Caco-2 (cell line): Measurements from ENCODE around the gene PBX4. TPM values are rescaled to one million over a fixed set of nuclear protein-coding genes. Genes with fewer than 3 reads are reported as not detected.

Source experiments
- BruUV-seq: library from RNA; stranded (reverse); fragments of 400-500 nt; replicated peaks from 2 replicates; lab custom pipeline; 2021; lab: Mats Ljungman, UMichigan
- CTCF ChIA-PET: fragments of 300-600 bp; sonication (Branson Sonifier 250); formaldehyde crosslinking; loops from one replicate; lab custom pipeline; 2022; ENCODE audit warnings: antibody characterized with exemption; lab: Charles Lee
- POLR2A ChIA-PET: fragments of 300-600 bp; sonication (Branson Sonifier 250); formaldehyde crosslinking; loops from one replicate; lab custom pipeline; 2022; ENCODE audit warnings: antibody characterized with exemption; lab: Charles Lee
- DNase-seq, 2 experiments: peaks; one replicate each; pipeline versions ENCODE4 v3.0.0 to v3.0.0-alpha.2; 2020 to 2022
- H3K27me3 ChIP-seq: replicated peaks from 2 replicates; pipeline ENCODE4 v1.6.0; 2011; ENCODE audit warnings: low read length; ENCODE audit not compliant: control insufficient read depth, insufficient read depth
- H3K36me3 ChIP-seq: 2 replicates; pipeline ENCODE4 v1.5.1; 2011; ENCODE audit warnings: low read length; ENCODE audit not compliant: control insufficient read depth, insufficient read depth
- H3K4me1 ChIP-seq: fragments of 250-450 bp; sonication (Bioruptor Pico); 2 replicates; pipeline ENCODE4 v1.5.1; 2020; ENCODE audit warnings: mild to moderate bottlenecking
- H3K4me3 ChIP-seq: 2 replicates; pipeline ENCODE4 v1.5.1; 2011; ENCODE audit warnings: low read depth, mild to moderate bottlenecking, control low read depth, low read length
- H3K9me3 ChIP-seq: fragments of 250-450 bp; sonication (Bioruptor Pico); 2 replicates; pipeline ENCODE4 v1.5.1; 2020; ENCODE audit warnings: mild to moderate bottlenecking, moderate library complexity
- H3K27ac Mint-ChIP-seq: one replicate; pipeline ENCODE4 v1.8.0; 2022; ENCODE audit warnings: mixed read lengths; ENCODE audit not compliant: unreplicated experiment
- H3K27me3 Mint-ChIP-seq: one replicate; pipeline ENCODE4 v1.8.0; 2022; ENCODE audit warnings: mixed read lengths; ENCODE audit not compliant: insufficient read depth, unreplicated experiment
- H3K36me3 Mint-ChIP-seq: one replicate; pipeline ENCODE4 v1.8.0; 2022; ENCODE audit warnings: mild to moderate bottlenecking, mixed read lengths; ENCODE audit not compliant: insufficient read depth, unreplicated experiment
- H3K4me1 Mint-ChIP-seq: one replicate; pipeline ENCODE4 v1.8.0; 2022; ENCODE audit warnings: low read depth, mixed read lengths; ENCODE audit not compliant: unreplicated experiment
- H3K4me3 Mint-ChIP-seq: one replicate; pipeline ENCODE4 v1.8.0; 2022; ENCODE audit warnings: mild to moderate bottlenecking, moderate library complexity, mixed read lengths; ENCODE audit not compliant: unreplicated experiment
- H3K9me3 Mint-ChIP-seq: one replicate; pipeline ENCODE4 v1.8.0; 2022; ENCODE audit warnings: mixed read lengths; ENCODE audit not compliant: unreplicated experiment
- intact Hi-C: fragments of 100-400 bp; cut with micrococcal nuclease; formaldehyde crosslinking; loops from one replicate; pipeline ENCODE4 v1.10.0; 2022; ENCODE audit not compliant: unreplicated experiment
- total RNA-seq: library from RNA; stranded (reverse); gene quantifications from 2 replicates; pipeline ENCODE4 v1.2.3, GENCODE V29; 2022
- TF ChIP-seq, protein P1 (sequence below), 2 experiments: fragments of 200-600 bp in 1 of 2; IDR thresholded peaks; 1 replicate in 1 of 2; 2 replicates in 1 of 2; pipeline versions ENCODE4 v1.5.1 to v1.8.0; 2011 to 2022; ENCODE audit warnings: antibody characterized with exemption in 1 of 2, control low read depth in 1 of 2, inconsistent platforms in 1 of 2, low read depth in 1 of 2, low read length in 1 of 2, mild to moderate bottlenecking in 1 of 2, moderate library complexity in 1 of 2; ENCODE audit not compliant: insufficient read depth in 1 of 2, severe bottlenecking in 1 of 2, unreplicated experiment in 1 of 2

PBX4 gene
- total RNA-seq, 1 experiment from 2014 or later = 3.5 TPM

DNA sequence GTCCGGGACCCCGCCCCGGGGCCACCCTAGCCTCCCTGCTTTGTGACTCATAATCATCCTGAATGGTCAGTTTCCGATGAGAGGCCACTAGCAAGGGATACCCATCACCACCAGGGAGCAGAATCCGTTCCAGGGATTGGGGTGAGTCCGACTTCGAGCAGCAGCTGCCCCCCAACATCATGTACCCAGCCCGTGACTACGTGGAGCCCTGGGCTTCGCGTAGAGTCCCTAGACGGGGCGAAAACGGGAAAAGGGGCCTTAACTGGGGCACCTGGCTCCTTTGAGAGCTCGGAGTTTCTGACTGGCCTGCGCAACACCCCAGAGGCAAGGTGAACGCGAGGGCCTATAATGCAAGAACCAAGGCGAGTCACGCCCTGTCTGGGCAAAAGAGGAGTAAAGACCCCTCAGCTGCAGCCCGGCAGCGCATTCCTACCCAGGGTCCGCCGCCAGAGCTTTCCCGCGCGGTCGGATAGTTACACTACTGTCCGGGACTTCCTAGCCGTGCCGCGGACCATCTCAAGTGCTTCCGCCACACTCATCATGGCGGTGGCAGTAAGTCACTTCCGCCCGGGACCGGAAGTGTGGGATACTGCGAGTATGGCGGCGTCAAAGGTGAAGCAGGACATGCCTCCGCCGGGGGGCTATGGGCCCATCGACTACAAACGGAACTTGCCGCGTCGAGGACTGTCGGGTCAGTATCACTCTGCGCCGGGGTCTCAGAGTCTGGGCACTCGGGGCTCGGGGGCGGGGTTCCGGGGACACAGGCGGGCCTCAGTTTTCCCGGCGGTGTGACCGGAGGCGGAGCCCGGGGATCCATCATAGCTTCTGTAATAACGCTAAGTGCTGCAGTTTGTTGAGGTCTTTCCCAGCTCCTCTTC lies 102.6 kb downstream of the PBX4 start, which contains the start of gene NDUFA13:
NDUFA13 (plus strand) TSS at position 584 of the 878 bp plus-strand sequence; CDS start at position 598, 14 bp downstream.
- no peaks in the 10 kb centered on the region for H3K4me1 ChIP-seq
- TF ChIP-seq, protein P1, sequence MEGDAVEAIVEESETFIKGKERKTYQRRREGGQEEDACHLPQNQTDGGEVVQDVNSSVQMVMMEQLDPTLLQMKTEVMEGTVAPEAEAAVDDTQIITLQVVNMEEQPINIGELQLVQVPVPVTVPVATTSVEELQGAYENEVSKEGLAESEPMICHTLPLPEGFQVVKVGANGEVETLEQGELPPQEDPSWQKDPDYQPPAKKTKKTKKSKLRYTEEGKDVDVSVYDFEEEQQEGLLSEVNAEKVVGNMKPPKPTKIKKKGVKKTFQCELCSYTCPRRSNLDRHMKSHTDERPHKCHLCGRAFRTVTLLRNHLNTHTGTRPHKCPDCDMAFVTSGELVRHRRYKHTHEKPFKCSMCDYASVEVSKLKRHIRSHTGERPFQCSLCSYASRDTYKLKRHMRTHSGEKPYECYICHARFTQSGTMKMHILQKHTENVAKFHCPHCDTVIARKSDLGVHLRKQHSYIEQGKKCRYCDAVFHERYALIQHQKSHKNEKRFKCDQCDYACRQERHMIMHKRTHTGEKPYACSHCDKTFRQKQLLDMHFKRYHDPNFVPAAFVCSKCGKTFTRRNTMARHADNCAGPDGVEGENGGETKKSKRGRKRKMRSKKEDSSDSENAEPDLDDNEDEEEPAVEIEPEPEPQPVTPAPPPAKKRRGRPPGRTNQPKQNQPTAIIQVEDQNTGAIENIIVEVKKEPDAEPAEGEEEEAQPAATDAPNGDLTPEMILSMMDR (IDR thresholded peaks at IDR 0.05; ENCODE audit: insufficient read depth in 1 of 2, low read depth in 1 of 2, low read length in 1 of 2, severe bottlenecking in 1 of 2, unreplicated experiment in 1 of 2) = peak in 1 of 2 experiments; percentile 27
- H3K27me3 ChIP-seq = no peaks in the 10 kb centered on the region
- Mint-ChIP-seq H3K27ac (peak within 1 kb of the TSS; percentile 90), H3K36me3 (peaks cover 60% of the 10 kb centered on the region), H3K4me3 (peak within 1 kb of the TSS; percentile 85), H3K9me3 (no peaks in the 10 kb centered on the region), H3K27me3 (no peaks in the 10 kb centered on the region), H3K4me1 (no peaks in the 10 kb centered on the region)
- intact Hi-C loops = no loop called here
- TSS peak; percentile 68 for BruUV-seq
- H3K4me3 ChIP-seq = peak within 1 kb of the TSS; percentile 83
- ChIA-PET CTCF (interaction anchor here (0.6 kb wide), 1 partner anchor 13 kb away, joined by 3 read pairs; no protein-coding TSS in a partner anchor), POLR2A (interaction anchor here (0.6 to 1.0 kb wide), 2 partner anchors 11 to 111 kb away, joined by 5 to 6 read pairs; partner anchors contain the start of gene GATAD2A)
- DNase-seq = peak; percentile 91 to 94
- H3K9me3 ChIP-seq = no peaks in the 10 kb centered on the region
- H3K36me3 ChIP-seq = no peaks in the 10 kb centered on the region

DNA sequence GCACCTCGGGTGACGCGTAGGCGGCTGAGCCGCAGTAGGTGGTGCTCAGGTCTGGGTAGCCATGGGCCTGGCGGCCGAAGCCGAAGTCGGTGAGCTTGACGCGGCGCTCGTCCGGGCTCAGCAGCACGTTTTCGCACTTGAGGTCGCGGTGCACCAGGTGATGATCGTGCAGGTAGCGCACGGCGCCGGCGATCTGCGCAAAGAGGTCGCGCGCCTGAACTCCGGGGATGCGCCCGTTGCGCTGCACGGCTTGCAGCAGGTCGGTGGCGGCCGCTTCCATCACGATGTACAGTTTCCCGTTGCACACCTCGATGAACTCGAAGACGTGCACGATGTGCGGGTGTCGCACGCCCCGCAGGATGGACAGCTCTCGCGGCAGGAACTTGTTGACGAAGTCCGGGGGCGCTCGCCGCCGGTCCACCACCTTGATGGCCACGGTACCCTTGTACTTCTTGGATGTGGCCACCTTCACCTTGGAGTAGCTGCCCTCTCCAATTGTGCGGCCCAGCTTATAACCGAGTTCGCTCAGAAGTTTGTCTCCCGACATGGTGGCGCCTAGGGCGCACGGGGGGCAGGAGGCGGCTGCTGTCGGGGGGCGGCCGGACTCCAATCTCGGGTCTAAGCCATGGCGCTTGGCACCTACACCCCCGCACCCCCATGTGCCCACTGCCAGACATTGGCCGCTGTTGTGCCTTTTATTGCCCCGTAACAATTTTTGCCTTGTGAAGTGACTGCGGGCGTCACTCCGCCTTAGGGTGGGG lies 103.4 kb downstream of the PBX4 start, which contains the start of gene TSSK6:
TSSK6 (minus strand) TSS at position 668 of the 761 bp plus-strand sequence; CDS start at position 547, 121 bp downstream.
- DNase-seq = no peak
- intact Hi-C loops = no loop called here
- no peaks in the 10 kb centered on the region for H3K4me1 Mint-ChIP-seq
- ChIA-PET CTCF (no interaction called here), POLR2A (interaction anchor here (0.6 to 1.0 kb wide), 2 partner anchors 10 to 110 kb away, joined by 5 to 6 read pairs; partner anchors contain the start of gene GATAD2A)
- H3K4me3 Mint-ChIP-seq = peak within 1 kb of the TSS; percentile 85
- H3K9me3 Mint-ChIP-seq = no peaks in the 10 kb centered on the region
- Histone ChIP-seq H3K9me3 (no peaks in the 10 kb centered on the region), H3K27me3 (no peaks in the 10 kb centered on the region), H3K4me3 (peak within 1 kb of the TSS; percentile 83), H3K4me1 (no peaks in the 10 kb centered on the region), H3K36me3 (no peaks in the 10 kb centered on the region)
- no peaks in the 10 kb centered on the region for H3K27me3 Mint-ChIP-seq
- TF ChIP-seq, protein P1 (IDR thresholded peaks at IDR 0.05; ENCODE audit: insufficient read depth in 1 of 2, low read depth in 1 of 2, low read length in 1 of 2, severe bottlenecking in 1 of 2, unreplicated experiment in 1 of 2) = no peak
- H3K36me3 Mint-ChIP-seq = peaks cover 58% of the 10 kb centered on the region
- H3K27ac Mint-ChIP-seq = peak within 1 kb of the TSS; percentile 90
- no TSS peak for BruUV-seq

DNA sequence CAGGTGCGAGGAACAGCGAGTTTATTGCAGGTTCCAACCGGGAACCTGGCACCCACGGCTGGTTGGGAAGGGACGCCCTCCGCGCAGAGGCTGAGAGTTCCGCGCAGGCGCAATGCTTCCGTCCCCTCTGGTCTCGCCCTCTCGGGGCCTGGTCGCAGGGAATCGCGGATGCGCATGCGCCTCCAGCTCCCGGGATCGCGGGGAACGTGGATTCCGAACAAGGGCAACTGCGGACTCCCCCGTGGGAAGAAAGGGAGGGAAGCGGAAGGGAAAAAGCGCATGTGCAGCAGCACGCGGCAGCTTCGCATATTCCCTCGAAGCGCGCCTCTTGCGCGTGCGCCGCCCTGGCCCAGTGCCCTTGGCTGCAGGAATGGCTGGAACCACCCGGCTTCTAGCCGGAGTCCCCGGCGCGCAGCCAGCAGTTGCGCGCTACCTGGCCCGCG lies 104.3 kb downstream of the PBX4 start:
- H3K27ac Mint-ChIP-seq = peak overlapping the region; percentile 42
- no peaks in the 10 kb centered on the region for H3K4me1 Mint-ChIP-seq
- no peaks in the 10 kb centered on the region for H3K4me1 ChIP-seq
- no peaks in the 10 kb centered on the region for H3K27me3 Mint-ChIP-seq
- no peak overlapping the region for H3K4me3 ChIP-seq
- ChIA-PET POLR2A (no interaction called here), CTCF (no interaction called here)
- peaks cover 58% of the 10 kb centered on the region for H3K36me3 Mint-ChIP-seq
- H3K4me3 Mint-ChIP-seq = no peak overlapping the region
- TF ChIP-seq, protein P1 (IDR thresholded peaks at IDR 0.05; ENCODE audit: insufficient read depth in 1 of 2, low read depth in 1 of 2, low read length in 1 of 2, severe bottlenecking in 1 of 2, unreplicated experiment in 1 of 2) = no peak
- no peaks in the 10 kb centered on the region for H3K9me3 ChIP-seq
- no peaks in the 10 kb centered on the region for H3K27me3 ChIP-seq
- BruUV-seq = no TSS peak
- intact Hi-C loops = no loop called here
- H3K9me3 Mint-ChIP-seq = no peaks in the 10 kb centered on the region
- no peak for DNase-seq
- no peaks in the 10 kb centered on the region for H3K36me3 ChIP-seq
